COR-L47 (cell line): ENCODE results near the gene RAPGEF2.

Experiments used
- DNase-seq: peaks from one replicate; lab custom pipeline; 2025; lab: John Stamatoyannopoulos, UW

RAPGEF2 gene

DNA sequence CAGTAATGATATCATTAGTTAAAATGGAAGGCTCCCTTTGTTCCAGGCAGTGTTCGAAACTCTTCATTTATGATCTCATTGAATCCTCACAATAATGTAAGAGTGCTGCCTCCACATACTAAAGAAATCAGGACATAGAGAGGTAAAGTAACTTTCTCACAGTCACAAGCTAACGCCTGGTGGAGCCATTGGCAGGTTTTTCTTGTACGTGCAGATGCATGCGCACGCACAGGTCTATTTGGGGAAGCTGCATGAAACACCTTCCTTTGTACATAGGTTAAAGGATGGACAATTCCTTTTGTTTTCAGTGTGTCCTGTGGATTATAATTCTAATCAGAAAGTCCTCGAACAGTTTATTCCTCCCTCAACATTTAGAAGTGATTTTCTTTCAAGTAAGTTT is 176.2 kb downstream of the RAPGEF2 start:
- no peak for DNase-seq

GRCh38 chr4:159280442-159281172 is 177.7 kb downstream of the RAPGEF2 start:
- no peak for DNase-seq

GRCh38 chr4:159281771-159282170 is 178.9 kb downstream of the RAPGEF2 start:
- no peak for DNase-seq

DNA sequence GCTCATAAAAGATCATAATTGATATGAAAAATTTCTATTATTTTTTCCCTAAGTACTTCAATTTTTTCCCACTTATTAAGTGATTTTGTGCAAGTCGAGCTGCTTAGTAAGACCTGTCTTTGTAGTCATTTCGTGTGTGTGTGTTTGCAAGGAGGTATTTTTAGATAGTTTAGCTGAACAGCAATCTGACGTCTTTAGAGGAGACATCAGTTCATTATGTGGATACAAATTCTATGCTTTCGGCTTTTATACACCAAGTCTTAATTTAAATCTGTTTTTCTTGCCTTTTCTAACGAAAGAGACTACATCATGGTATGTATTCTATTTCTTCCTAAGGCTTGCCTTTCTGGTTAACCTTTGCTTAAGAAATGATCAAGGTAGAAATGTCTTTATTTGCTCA is 179.4 kb downstream of the RAPGEF2 start:
- no peak for DNase-seq

DNA sequence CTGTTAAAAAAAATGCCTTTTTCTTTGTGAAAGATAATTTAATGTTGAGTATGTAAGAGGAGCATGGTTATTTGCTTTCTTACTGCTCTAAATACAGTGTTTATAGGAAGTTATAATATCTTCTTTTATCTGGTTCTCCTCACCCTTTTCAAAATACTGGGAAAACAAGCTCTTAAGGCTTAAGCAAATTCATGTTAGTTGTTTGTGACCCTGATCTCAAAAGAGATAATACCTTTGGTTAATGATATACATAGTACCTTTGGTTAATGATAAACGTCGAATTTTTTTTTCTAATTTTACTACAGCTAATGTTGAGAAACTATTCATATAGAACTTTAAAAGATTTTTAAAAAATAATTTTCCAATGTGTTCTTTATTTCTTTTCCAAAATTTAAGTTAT is 180.1 kb downstream of the RAPGEF2 start:
- no peak for DNase-seq

- DNase-seq: no peak
Observed at GRCh38 chr4:159283696-159284095, 180.8 kb downstream of the RAPGEF2 start.

DNA sequence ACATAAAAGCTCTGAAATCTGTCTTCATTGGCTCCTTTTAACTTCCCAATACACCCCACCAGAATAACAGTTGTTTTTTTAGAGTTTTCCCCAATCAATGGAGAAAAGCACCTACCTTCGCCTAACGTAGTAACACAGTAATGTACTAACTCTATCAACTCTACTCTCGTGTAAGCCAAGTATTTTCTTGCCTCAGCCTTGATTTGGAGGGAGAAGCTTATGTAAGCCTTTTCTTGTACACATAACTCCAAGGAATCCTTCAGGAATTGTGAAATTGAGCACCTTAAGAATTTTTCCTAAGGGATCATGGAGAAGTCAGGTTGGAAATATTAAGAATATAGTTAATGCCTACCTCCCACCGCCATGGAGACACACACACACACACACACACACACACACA is 181.2 kb downstream of the RAPGEF2 start:
- DNase-seq: no peak

GRCh38 chr4:159284733-159285132 is 181.9 kb downstream of the RAPGEF2 start:
- DNase-seq: no peak

DNA sequence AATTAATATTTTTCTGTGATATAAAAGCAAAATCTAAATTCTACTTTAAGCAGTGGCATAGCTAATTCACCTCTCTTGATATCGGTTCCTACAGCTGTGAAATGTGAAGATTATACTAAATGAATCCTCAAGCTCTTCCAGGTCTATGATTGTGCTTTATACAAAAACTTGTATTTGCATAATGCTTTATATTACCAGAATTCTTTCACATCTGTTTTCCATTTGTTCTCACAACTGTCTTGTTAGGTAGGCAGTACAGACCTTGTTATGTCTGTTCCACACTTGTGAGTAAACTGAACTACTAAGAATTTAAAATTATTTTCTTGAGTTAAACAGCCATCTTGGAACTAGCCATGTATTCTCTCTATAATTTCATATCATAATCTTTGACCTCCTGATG is 184.9 kb downstream of the RAPGEF2 start:
- DNase-seq: no peak

DNA sequence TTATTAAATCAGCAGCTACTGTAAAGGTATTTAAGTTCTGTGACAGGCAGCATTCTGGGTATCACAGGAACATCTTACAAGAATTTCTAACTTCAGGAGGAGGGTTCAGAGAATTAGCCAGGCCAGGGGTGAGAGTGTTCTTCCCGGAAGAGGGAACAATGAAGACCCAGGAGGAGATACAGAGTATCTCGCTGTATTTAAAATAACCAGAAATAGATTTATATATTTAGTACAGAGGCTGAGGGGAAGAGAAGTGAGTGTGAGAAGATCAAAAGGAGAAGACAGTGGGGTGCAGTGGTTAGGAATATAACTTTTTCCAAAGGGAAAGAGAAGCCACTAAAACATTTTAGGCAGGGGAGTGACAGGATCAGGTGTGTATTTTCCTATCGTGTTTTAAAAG is 186.8 kb downstream of the RAPGEF2 start:
- no peak for DNase-seq

- DNase-seq: no peak
Observed at GRCh38 chr4:159290321-159291030, 187.6 kb downstream of the RAPGEF2 start.

- no peak for DNase-seq
Observed at GRCh38 chr4:159291176-159291575, 188.3 kb downstream of the RAPGEF2 start.

DNA sequence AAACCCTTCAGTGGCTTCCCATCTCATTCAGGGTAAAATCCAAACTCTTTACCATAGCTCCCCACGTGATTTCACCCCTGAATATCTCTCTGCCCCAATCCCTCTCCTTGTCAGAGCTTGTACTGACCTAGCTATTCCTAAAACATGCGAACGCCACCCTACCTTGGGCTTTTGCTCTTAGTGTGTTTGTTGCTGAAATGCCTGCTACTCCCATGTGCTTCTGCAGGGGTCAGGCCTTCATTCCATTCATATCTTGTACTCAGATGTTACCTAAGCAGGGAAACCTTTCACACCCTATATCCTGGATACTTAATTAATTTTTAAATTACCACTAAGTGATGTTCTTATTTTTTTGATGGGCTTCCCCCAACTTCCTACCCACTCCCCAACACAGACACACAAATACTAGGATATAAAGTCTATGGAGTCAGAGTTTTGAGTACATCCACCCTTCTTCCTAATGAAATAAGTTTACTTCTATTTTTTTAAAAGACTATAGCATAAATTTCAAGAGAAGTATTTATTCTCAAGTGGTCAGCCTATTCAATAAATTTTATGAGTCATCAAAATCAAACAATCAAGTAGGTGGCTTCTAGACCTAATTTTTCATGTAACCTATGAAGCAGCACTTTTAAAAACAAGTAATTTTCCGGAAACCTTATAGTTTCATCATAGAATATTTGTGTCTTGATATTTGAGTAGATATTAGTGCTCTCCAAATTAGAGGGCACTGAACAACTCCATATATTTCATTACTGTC is 189.4 kb downstream of the RAPGEF2 start:
- no peak for DNase-seq

DNA sequence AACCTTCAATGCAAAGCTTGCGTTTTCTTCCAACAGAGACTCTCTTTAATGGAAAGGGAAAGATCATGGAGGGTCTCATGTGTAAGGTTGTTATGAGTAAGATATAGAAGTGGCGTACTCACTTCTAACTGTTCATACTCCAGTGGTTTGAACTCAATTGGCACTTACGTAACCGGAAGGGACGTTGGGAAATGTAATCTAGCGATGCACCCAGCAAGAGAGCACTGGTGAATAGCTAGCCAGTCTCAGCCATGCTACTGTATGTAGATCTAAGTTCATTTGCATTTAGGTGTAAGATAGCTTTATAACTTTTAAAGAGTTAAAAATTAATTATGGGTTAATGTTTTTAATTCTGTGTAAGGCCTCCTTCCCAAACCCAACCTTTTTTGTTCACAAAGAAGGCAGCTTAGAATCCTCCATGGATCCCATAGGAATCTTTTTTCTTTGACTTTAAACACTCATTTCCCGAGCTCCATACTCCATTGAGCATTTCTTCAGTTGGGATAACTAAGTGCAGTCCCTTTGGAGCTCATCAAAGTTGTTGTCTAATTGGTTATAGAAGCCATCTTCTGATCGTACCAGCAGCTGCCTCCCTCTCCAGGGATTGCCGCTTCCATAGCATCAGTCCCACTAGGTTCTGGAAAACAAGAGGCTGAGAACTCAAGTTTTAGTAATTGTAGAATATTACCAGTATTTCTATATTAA is 191.1 kb downstream of the RAPGEF2 start:
- no peak for DNase-seq

GRCh38 chr4:159296061-159296460 is 193.2 kb downstream of the RAPGEF2 start:
- no peak for DNase-seq

DNA sequence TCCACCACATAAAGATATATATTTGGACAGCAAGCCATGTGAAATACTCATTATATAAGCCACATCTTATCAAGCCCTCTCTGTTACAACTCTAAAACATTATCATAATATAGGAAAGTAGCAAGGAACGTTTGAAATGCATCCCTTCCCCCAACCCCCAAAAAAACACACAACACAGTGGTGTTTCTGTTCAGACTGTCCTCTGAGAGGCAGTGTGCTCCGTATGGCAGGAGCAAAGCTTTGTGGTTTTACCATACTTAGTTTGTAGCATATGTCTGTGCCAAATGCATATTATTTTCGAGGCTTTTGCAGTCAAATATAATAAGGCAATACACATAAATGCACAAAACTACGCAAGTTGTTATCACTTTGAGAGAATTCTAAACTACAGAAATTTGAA is 194.2 kb downstream of the RAPGEF2 start:
- DNase-seq: no peak

DNA sequence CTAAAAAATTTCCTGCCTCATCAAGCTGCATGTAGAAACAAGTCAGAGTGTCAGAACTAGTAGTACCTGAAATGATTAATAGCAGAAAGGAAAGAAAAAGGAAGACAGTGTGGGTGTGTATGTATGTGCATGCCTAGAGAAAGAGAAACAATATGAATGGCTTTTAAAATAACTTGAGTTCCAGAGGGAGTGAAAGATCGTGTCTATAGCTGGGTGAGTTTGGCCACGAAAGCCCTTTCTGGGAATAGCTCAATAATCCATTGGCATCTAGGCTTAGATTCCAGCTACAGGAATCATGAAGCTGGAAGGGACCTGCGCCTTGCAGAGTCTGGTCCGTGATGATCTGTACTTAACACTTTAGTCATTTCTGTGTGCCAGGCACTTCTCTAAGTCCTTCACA is 195.6 kb downstream of the RAPGEF2 start:
- no peak for DNase-seq

DNA sequence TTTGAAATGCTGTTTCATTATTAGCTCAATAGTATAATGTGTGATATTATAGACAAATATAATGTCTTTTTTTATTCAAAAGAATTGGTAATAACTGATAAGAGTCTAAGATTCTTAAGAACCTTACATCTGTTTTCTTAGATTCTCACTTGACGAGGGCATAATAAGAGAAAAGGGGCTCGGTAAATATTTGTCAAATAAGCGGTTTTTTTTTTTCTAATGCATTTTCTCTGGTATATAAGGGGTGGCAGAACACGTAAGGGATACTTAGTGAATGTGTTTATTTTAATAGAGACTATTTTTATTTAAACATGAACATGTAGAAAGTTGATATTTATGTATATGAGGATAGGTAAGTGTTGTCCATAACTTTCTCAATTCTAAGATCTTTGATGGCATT is 200.6 kb downstream of the RAPGEF2 start:
- DNase-seq: no peak

DNA sequence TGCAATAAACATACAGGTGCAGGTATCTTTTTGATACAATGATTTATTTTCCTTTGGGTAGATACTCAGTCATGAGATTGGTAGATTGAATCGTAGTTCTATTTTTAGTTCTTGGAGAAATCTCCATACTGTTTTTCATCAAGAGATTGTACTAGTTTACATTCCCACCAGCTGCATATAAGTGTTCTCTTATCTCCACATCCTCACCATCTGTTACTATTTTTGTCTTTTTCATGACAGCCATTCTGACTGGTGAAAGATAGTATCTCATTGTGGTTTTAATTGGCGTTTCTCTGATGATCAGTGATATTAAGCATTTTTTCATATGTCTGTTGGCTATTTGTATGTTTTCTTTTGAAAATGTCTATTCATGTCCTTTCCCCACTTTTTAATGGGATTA is 202.2 kb downstream of the RAPGEF2 start:
- no peak for DNase-seq

- no peak for DNase-seq
Observed at GRCh38 chr4:159307929-159308328, 205.1 kb downstream of the RAPGEF2 start.

- no peak for DNase-seq
Observed at GRCh38 chr4:159308566-159309340, 205.9 kb downstream of the RAPGEF2 start.

GRCh38 chr4:159312236-159312635 is 209.4 kb downstream of the RAPGEF2 start:
- DNase-seq: no peak
